SK-N-SH (cell line): ENCODE results near the gene ARHGAP15. TPM values are rescaled to one million over a fixed set of nuclear protein-coding genes. Genes with fewer than 3 reads are reported as not detected.

Source experiments
- CTCF ChIA-PET: fragments of 300-600, 350-600 bp; formaldehyde crosslinking; extraction: SDS; loops from one replicate; lab custom pipeline; 2021; lab: Yijun Ruan, JAX
- POLR2A ChIA-PET: fragments of 350-600 bp; sonication (Branson Sonifier 250); formaldehyde crosslinking; extraction: SDS; loops from one replicate; lab custom pipeline; 2020; ENCODE audit warnings: antibody characterized with exemption, inconsistent platforms; lab: Yijun Ruan, JAX
- DNase-seq: peaks from one replicate; pipeline ENCODE4 v3.0.0; 2012
- H2AFZ ChIP-seq: fragments of 200-600 bp; sonication (generic); 2 replicates; pipeline ENCODE4 v1.8.1; 2016; ENCODE audit warnings: antibody characterized with exemption, mild to moderate bottlenecking, low read depth
- H3F3A ChIP-seq: fragments of 200-600 bp; sonication (generic); replicated peaks from 2 replicates; pipeline ENCODE3; 2016; ENCODE audit warnings: antibody characterized with exemption, mild to moderate bottlenecking; ENCODE audit not compliant: insufficient read depth
- H3K27ac ChIP-seq, 2 experiments: fragments of 200-500 bp in 1 of 2; fragments of 200-600 bp in 1 of 2; sonication (Bioruptor generic) in 1 of 2; sonication (generic), shearing (Covaris generic) in 1 of 2; 2 replicates each; pipeline versions ENCODE4 v1.5.1 to v1.6.1; 2014 to 2016; ENCODE audit warnings: low read depth in 2 of 2, inconsistent platforms in 1 of 2, low read length in 1 of 2, mild to moderate bottlenecking in 1 of 2, mixed read lengths in 1 of 2
- H3K27me3 ChIP-seq: fragments of 200-600 bp; sonication (generic), shearing (Covaris generic); 2 replicates; pipeline ENCODE4 v1.6.1; 2016; ENCODE audit warnings: mixed run types; ENCODE audit not compliant: insufficient read depth
- H3K36me3 ChIP-seq, 2 experiments: fragments of 200-500 bp in 1 of 2; fragments of 200-600 bp in 1 of 2; sonication (Bioruptor generic) in 1 of 2; sonication (generic) in 1 of 2; replicated peaks in 1 of 2; 2 replicates each; pipeline versions ENCODE3 to v1.5.1; 2014 to 2016; ENCODE audit warnings: low read length in 1 of 2, mild to moderate bottlenecking in 1 of 2; ENCODE audit not compliant: insufficient read depth in 2 of 2, control insufficient read depth in 1 of 2
- H3K4me1 ChIP-seq, 2 experiments: fragments of 200-500 bp in 1 of 2; fragments of 200-600 bp in 1 of 2; sonication (Bioruptor generic) in 1 of 2; sonication (generic), shearing (Covaris generic) in 1 of 2; 2 replicates each; pipeline versions ENCODE4 v1.5.1 to v1.6.1; 2014 to 2016; ENCODE audit warnings: low read depth in 1 of 2, low read length in 1 of 2, mixed run types in 1 of 2; ENCODE audit not compliant: insufficient read depth in 2 of 2, control insufficient read depth in 1 of 2
- H3K4me2 ChIP-seq: fragments of 200-600 bp; sonication (generic), shearing (Covaris generic); 2 replicates; pipeline ENCODE4 v1.6.1; 2017; ENCODE audit warnings: mixed run types
- H3K4me3 ChIP-seq, 2 experiments: fragments of 200-500 bp in 1 of 2; fragments of 200-600 bp in 1 of 2; sonication (Bioruptor generic) in 1 of 2; sonication (generic), shearing (Covaris generic) in 1 of 2; 2 replicates each; pipeline versions ENCODE4 v1.5.1 to v1.8.1; 2014 to 2016; ENCODE audit warnings: low read depth in 2 of 2, inconsistent platforms in 1 of 2, low read length in 1 of 2, mild to moderate bottlenecking in 1 of 2, mixed read lengths in 1 of 2, moderate library complexity in 1 of 2
- H3K79me2 ChIP-seq: fragments of 200-600 bp; sonication (generic); 2 replicates; pipeline ENCODE4 v1.8.1; 2017; ENCODE audit warnings: mild to moderate bottlenecking; ENCODE audit not compliant: insufficient read depth
- H3K9ac ChIP-seq: fragments of 200-600 bp; sonication (generic); 2 replicates; pipeline ENCODE4 v1.6.1; 2017; ENCODE audit warnings: mixed run types
- H3K9me2 ChIP-seq: fragments of 200-600 bp; sonication (generic); 2 replicates; pipeline ENCODE4 v1.6.1; 2017; ENCODE audit warnings: mixed run types
- H3K9me3 ChIP-seq: fragments of 200-600 bp; sonication (generic); 2 replicates; pipeline ENCODE4 v1.6.1; 2017; ENCODE audit warnings: mixed run types, mild to moderate bottlenecking, moderate library complexity
- H4K20me1 ChIP-seq: fragments of 200-600 bp; sonication (generic); 2 replicates; pipeline ENCODE4 v1.6.1; 2017; ENCODE audit warnings: mild to moderate bottlenecking, mixed run types; ENCODE audit not compliant: insufficient read depth
- CHD2 ChIP-seq: fragments of 150-350 bp; IDR thresholded peaks from 2 replicates; pipeline ENCODE4 v1.6.1; 2018; ENCODE audit warnings: low read length; ENCODE audit not compliant: partially characterized antibody
- CTCF ChIP-seq: fragments of 200-600 bp; sonication (generic); IDR thresholded peaks from 2 replicates; pipeline ENCODE4 v1.6.1; 2017; ENCODE audit warnings: antibody characterized with exemption, mild to moderate bottlenecking, moderate library complexity
- EP300 ChIP-seq, 2 experiments: IDR thresholded peaks; 2 replicates each; pipeline versions ENCODE4 v1.4.0 to v1.6.1; 2012; ENCODE audit warnings: borderline replicate concordance in 1 of 2, low read depth in 1 of 2, low read length in 1 of 2
- EZH2phosphoT487 ChIP-seq: fragments of 200-600 bp; sonication (generic); IDR thresholded peaks from 2 replicates; pipeline ENCODE4 v1.6.1; 2017; ENCODE audit warnings: low read depth, mixed run types, mild to moderate bottlenecking, antibody characterized with exemption, moderate library complexity, borderline replicate concordance
- FOSL2 ChIP-seq: IDR thresholded peaks from 2 replicates; pipeline ENCODE4 v1.4.0; 2012; ENCODE audit warnings: low read depth, mild to moderate bottlenecking, moderate library complexity, borderline replicate concordance
- JUND ChIP-seq: IDR thresholded peaks from 2 replicates; pipeline ENCODE4 v1.4.0; 2012
- MAX ChIP-seq: IDR thresholded peaks from 2 replicates; pipeline ENCODE4 v1.4.0; 2012; ENCODE audit warnings: low read depth
- MEF2A ChIP-seq: IDR thresholded peaks from 2 replicates; pipeline ENCODE4 v1.4.0; 2012; ENCODE audit warnings: low read depth, borderline replicate concordance
- RAD21 ChIP-seq: IDR thresholded peaks from 2 replicates; pipeline ENCODE4 v1.6.1; 2012; ENCODE audit warnings: mild to moderate bottlenecking, low read length
- RCOR1 ChIP-seq: fragments of 150-350 bp; IDR thresholded peaks from 2 replicates; pipeline ENCODE4 v1.6.1; 2017; ENCODE audit warnings: antibody characterized with exemption, low read length
- RFX5 ChIP-seq: IDR thresholded peaks from 2 replicates; pipeline ENCODE4 v1.6.1; 2012; ENCODE audit warnings: mild to moderate bottlenecking, improper control_type of control experiment, low read length
- RXRA ChIP-seq: IDR thresholded peaks from 2 replicates; pipeline ENCODE4 v1.4.0; 2012; ENCODE audit warnings: low read depth, mild to moderate bottlenecking, borderline replicate concordance
- SIN3A ChIP-seq: IDR thresholded peaks from 2 replicates; pipeline ENCODE4 v1.6.1; 2012; ENCODE audit warnings: low read depth, mild to moderate bottlenecking, low read length, moderate library complexity, borderline replicate concordance
- TCF12 ChIP-seq: IDR thresholded peaks from 2 replicates; pipeline ENCODE4 v1.4.0; 2012
- TEAD4 ChIP-seq: IDR thresholded peaks from 2 replicates; pipeline ENCODE4 v1.4.0; 2012; ENCODE audit warnings: mild to moderate bottlenecking, borderline replicate concordance; ENCODE audit not compliant: insufficient read depth
- USF1 ChIP-seq: IDR thresholded peaks from 2 replicates; pipeline ENCODE4 v1.4.0; 2012; ENCODE audit warnings: low read depth, borderline replicate concordance
- USF2 ChIP-seq: fragments of 150-350 bp; IDR thresholded peaks from 2 replicates; pipeline ENCODE4 v1.6.1; 2017; ENCODE audit warnings: antibody characterized with exemption, low read length, low read depth, borderline replicate concordance
- WGBS: methylation state at CpG from one replicate; pipeline ENCODE4 v1.1.6; 2017; ENCODE audit warnings: low lambda C conversion rate; 5-methylcytosine and 5-hydroxymethylcytosine counted together
- polyA plus RNA-seq, 3 experiments: library from polyadenylated mRNA; depleted of rRNA; stranded (reverse); fragments of >200 nt; gene quantifications; 2 replicates each; pipeline ENCODE4 v1.2.3, GENCODE V29; 2012

Gene ARHGAP15
- polyA plus RNA-seq, 1 of the 3 experiments (the other 2 are of a cell fraction), result not detected

- Histone ChIP-seq H3K27ac (no peak overlapping the region; a peak in 1 of 4 replicates), H3K36me3 (no peaks in the 10 kb centered on the region), H3K9me2 (no peaks in the 10 kb centered on the region), H3K4me1 (peaks cover 0 to 5% of the 10 kb centered on the region in 2 experiments; a peak in 2 of 4 replicates), H3K4me2 (no peak overlapping the region)
- WGBS, result 72% methylated on average over 6 of the region's 6 CpGs
- TF ChIP-seq CTCF, result peak; percentile 11; the same call in 1 of the 2 replicates
- no peak for TF ChIP-seq RXRA
- peak; percentile 45 for TF ChIP-seq RAD21
- no peak for TF ChIP-seq JUND
- TF ChIP-seq, all 33 proteins: peak for 2
- H2AFZ ChIP-seq, result no peak overlapping the region
- H3K4me3 ChIP-seq, result no peak overlapping the region
- no peaks in the 10 kb centered on the region for H3K79me2 ChIP-seq
- no peaks in the 10 kb centered on the region for H3K9me3 ChIP-seq
- H3K27me3 ChIP-seq, result no peaks in the 10 kb centered on the region
- no peak overlapping the region for H3K9ac ChIP-seq
- H4K20me1 ChIP-seq, result no peaks in the 10 kb centered on the region
- POLR2A ChIA-PET, result no interaction called here
- no peak for DNase-seq
- H3F3A ChIP-seq, result no peaks in the 10 kb centered on the region
- CTCF ChIA-PET, result interaction anchor here (0.7 to 1.4 kb wide), 3 partner anchors 9 to 49 kb away, joined by 3 read pairs; no protein-coding TSS in a partner anchor
These were observed 494.2 kb downstream of the ARHGAP15 start for GRCh38 chr2:143623231-143623908.

- ChIA-PET CTCF (interaction anchor here (1.2 to 1.4 kb wide), 2 partner anchors 10 to 22 kb away, joined by 3 read pairs; no protein-coding TSS in a partner anchor), POLR2A (no interaction called here)
- H3K4me2 ChIP-seq, result no peak overlapping the region
- no peaks in the 10 kb centered on the region for H3K36me3 ChIP-seq
- H3K9ac ChIP-seq, result no peak overlapping the region
- no peak for TF ChIP-seq SIN3A
- TF ChIP-seq RCOR1, result no peak
- H3K4me1 ChIP-seq, result peaks cover 0 to 5% of the 10 kb centered on the region in 2 experiments; a peak in 2 of 4 replicates
- H3K27ac ChIP-seq, result no peak overlapping the region
- no peaks in the 10 kb centered on the region for H3F3A ChIP-seq
- no peaks in the 10 kb centered on the region for H4K20me1 ChIP-seq
- H3K4me3 ChIP-seq, result no peak overlapping the region
- no peaks in the 10 kb centered on the region for H3K27me3 ChIP-seq
- H2AFZ ChIP-seq, result no peak overlapping the region
- H3K9me3 ChIP-seq, result no peaks in the 10 kb centered on the region
- WGBS, result 57% methylated on average over 8 of the region's 8 CpGs
- DNase-seq, result no peak
- H3K79me2 ChIP-seq, result no peaks in the 10 kb centered on the region
- no peaks in the 10 kb centered on the region for H3K9me2 ChIP-seq
These were observed 494.7 kb downstream of the ARHGAP15 start for GRCh38 chr2:143623909-143624260.

GRCh38 chr2:143629340-143629739 is 500.1 kb downstream of the ARHGAP15 start:
- Histone ChIP-seq H2AFZ (no peak overlapping the region; the same call in 1 of the 2 replicates), H3K27ac (no peak overlapping the region), H3K9me3 (no peaks in the 10 kb centered on the region), H3K79me2 (no peaks in the 10 kb centered on the region), H3K4me1 (no peaks in the 10 kb centered on the region), H3F3A (no peaks in the 10 kb centered on the region), H3K27me3 (no peaks in the 10 kb centered on the region), H3K9ac (no peak overlapping the region), H3K4me3 (no peak overlapping the region), H4K20me1 (no peaks in the 10 kb centered on the region), H3K9me2 (no peaks in the 10 kb centered on the region), H3K36me3 (no peaks in the 10 kb centered on the region), H3K4me2 (no peak overlapping the region)
- no peak for DNase-seq
- ChIA-PET POLR2A (no interaction called here), CTCF (interaction anchor here (1.5 kb wide), 1 partner anchor 12 kb away, joined by 3 read pairs; no protein-coding TSS in a partner anchor)
- TF ChIP-seq JUND (no peak), EP300 (IDR thresholded peaks at IDR 0.05; ENCODE audit: borderline replicate concordance in 1 of 2, low read depth in 1 of 2, low read length in 1 of 2) (no peak), USF2 (no peak), MAX (no peak), USF1 (no peak), RFX5 (no peak), RXRA (no peak), TEAD4 (no peak), TCF12 (no peak), RCOR1 (no peak), MEF2A (no peak), EZH2phosphoT487 (no peak), CHD2 (no peak), FOSL2 (no peak)
